Cardiac fibroblast (primary cell): Measurements from ENCODE around the gene COL11A1.

Source experiments
- DNase-seq, 2 donors: peaks; one replicate each; pipeline versions ENCODE4 v3.0.0 to v3.0.0-alpha.2; 2010; ENCODE audit warnings: low read depth in 2 of 2
- H3K4me3 ChIP-seq, 2 donors: replicated peaks in 1 of 2; 1 replicate in 1 of 2; 2 replicates in 1 of 2; pipeline ENCODE4 v1.5.1; 2011; ENCODE audit warnings: low read depth in 2 of 2, low read length in 2 of 2, mild to moderate bottlenecking in 2 of 2, moderate library complexity in 1 of 2
- TF ChIP-seq, protein P1 (sequence below): IDR thresholded peaks from one replicate; pipeline ENCODE4 v1.5.1; 2011; ENCODE audit warnings: low read depth, mild to moderate bottlenecking, low read length, inconsistent platforms

Gene COL11A1

DNA sequence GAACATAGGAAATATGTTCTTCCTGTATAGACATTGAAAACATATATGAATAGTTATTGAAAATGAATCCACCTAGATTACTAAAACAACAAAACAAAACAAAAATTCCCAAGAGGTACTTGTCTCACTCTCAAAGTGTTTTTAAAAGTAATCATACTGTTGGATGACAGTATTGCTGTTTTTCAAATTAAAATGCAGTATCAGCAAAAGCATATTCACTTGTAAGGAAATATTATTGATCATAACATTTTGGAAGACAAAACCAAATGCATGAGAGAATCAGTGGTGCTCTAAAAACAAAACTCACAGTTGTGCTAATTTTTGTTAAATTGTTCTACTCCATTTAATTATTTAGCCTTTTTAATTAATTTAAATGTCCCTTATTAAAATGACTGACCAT lies 131.0 kb downstream of the COL11A1 start:
- DNase-seq, result peak in 1 of 2 donors; percentile 15
- TF ChIP-seq, protein P1, sequence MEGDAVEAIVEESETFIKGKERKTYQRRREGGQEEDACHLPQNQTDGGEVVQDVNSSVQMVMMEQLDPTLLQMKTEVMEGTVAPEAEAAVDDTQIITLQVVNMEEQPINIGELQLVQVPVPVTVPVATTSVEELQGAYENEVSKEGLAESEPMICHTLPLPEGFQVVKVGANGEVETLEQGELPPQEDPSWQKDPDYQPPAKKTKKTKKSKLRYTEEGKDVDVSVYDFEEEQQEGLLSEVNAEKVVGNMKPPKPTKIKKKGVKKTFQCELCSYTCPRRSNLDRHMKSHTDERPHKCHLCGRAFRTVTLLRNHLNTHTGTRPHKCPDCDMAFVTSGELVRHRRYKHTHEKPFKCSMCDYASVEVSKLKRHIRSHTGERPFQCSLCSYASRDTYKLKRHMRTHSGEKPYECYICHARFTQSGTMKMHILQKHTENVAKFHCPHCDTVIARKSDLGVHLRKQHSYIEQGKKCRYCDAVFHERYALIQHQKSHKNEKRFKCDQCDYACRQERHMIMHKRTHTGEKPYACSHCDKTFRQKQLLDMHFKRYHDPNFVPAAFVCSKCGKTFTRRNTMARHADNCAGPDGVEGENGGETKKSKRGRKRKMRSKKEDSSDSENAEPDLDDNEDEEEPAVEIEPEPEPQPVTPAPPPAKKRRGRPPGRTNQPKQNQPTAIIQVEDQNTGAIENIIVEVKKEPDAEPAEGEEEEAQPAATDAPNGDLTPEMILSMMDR, result no peak
- no peak overlapping the region for H3K4me3 ChIP-seq

DNA sequence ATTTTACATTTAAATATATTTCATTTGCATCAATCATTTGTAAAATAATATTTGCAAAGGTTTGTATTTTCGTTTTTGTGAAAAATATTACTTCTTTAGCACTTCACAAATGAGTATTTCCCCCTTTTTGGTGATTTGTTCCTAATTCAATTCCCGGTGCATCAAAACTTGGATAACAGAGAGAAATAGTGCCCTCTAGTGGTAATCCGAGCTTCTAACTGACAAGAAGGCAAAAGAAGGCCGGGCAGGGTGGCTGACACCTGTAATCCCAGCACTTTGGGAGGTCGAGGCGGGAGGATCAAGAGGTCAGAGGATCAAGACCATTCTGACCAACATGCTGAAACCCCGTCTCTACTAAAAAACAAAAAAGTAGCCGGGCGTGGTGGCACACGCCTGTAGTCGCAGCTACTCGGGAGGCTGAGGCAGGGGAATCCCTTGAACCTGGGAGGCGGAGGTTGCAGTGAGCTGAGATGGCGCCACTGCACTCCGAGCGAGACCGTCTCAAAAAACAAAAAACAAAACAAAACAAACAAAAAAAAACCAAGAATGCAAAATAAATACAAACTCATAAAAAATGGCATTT lies 137.7 kb downstream of the COL11A1 start:
- TF ChIP-seq, protein P1, result peak; percentile 54
- H3K4me3 ChIP-seq, result no peak overlapping the region
- DNase-seq, result peak; percentile 84 to 88

DNA sequence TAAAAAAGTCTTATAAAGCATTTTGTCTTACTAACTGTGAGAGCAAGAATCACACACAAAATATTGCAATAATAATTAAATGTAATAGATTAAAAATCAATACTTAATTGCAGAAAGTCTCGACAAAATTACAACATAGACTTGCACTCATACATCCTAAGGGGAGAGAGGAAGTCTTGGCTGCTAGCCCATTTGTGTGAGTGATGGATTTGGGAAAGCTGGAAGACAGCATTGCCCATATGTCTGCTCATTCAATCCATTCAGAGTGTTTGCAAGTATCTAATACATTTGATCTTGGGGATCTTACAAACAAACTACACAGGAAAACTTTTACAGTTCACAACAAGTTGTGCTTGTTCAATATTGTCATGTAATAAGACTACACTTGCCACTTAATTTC lies 140.5 kb downstream of the COL11A1 start:
- TF ChIP-seq, protein P1, result no peak
- DNase-seq, result peak in 1 of 2 donors; percentile 3
- H3K4me3 ChIP-seq, result no peak overlapping the region

DNA sequence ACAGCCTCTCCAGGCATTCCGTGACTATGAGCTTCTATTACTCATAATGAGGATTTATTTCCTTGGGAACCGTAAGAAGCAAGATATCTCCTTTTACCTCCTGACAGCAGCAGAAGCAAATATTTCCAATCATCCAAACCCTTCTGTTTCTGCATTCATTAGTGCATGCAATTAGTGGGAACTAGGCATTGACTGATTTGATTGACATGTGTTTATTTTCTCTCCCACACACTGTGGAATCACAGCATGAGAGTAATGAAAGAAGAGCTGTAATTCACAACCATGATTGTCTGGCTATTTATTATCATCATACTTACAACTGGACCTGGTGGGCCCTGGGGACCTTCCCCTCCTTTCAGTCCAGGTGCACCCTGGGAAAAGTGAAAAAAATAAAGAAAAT lies 146.8 kb downstream of the COL11A1 start:
- H3K4me3 ChIP-seq, result no peak overlapping the region
- no peak for DNase-seq
- TF ChIP-seq, protein P1, result no peak

DNA sequence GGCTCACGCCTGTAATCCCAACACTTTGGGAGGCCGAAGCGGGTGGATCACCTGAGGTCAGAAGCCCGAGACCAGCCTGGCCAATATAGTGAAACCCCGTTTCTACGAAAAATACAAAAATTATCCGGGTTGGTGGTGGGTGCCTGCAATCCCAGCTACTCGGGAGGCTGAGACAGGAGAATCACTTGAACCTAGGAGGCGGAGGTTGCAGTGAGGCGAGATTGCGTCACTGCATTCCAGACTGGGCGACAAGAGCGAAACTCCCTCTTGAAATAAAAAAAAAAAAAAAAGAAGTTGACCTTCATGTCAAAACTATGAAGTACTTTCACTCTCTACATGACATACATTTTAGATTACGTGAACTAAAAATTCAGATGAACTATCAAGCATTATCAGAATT lies 153.7 kb downstream of the COL11A1 start:
- no peak for DNase-seq
- TF ChIP-seq, protein P1, result no peak
- H3K4me3 ChIP-seq, result no peak overlapping the region

DNA sequence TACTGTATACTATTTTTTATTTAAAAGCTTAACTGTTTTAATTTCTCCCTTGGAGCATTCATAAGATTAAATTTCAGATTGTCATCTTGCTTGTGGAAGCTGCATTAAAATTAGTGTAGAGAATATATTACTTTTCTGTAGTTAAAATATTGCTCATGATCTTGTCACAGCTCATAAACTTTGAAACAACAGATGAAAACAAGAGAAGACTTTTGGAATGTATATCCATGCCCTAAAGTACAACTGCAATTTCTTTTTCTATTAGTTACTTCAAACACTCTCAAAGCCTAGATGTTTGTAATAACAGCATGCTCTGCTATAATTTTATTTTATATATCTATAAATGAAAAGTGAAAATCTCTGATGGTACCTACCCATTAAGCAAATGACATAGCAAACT lies 155.9 kb downstream of the COL11A1 start:
- TF ChIP-seq, protein P1, result no peak
- no peak for DNase-seq
- no peak overlapping the region for H3K4me3 ChIP-seq

DNA sequence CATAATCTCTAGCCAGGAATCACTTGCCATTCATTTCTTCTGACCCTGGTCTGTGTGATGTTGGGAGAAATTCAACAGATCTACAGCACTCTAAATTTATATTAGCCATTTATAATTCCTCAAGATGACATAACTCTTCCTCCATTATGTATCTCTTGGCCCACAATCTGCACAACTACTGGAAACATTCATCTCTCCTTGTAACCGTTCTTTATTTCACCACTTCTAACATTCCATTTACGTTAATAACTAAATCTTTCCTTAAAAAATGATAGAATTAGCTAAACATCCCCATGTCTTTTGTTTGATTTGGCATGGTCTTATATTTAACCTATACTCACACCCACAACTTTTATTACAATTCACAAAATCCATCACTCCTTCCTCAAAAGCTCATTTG lies 166.0 kb downstream of the COL11A1 start:
- TF ChIP-seq, protein P1, result no peak
- DNase-seq, result peak; percentile 4 to 80
- no peak overlapping the region for H3K4me3 ChIP-seq
